Neuron (in vitro differentiated cells): ENCODE data around the gene FKRP.
"Not testable (repeated sequence)": the region's sequence is repeated elsewhere in the genome, so short reads cannot be mapped to it uniquely, and the experiment has no call there.

Source experiments
- H2AFZ ChIP-seq: one replicate; pipeline ENCODE4 v1.6.1; 2013; ENCODE audit warnings: low read depth, mild to moderate bottlenecking, inconsistent platforms, low read length, moderate library complexity
- H3K27me3 ChIP-seq: one replicate; pipeline ENCODE4 v1.6.1; 2013; ENCODE audit warnings: low read length; ENCODE audit not compliant: insufficient read depth
- H3K36me3 ChIP-seq: one replicate; pipeline ENCODE4 v1.6.1; 2013; ENCODE audit warnings: low read length; ENCODE audit not compliant: insufficient read depth
- H3K4me1 ChIP-seq: one replicate; pipeline ENCODE4 v1.6.1; 2013; ENCODE audit warnings: low read length; ENCODE audit not compliant: insufficient read depth
- H3K4me3 ChIP-seq: 2 replicates; pipeline ENCODE4 v1.5.1; 2013; ENCODE audit warnings: mild to moderate bottlenecking, low read length, moderate library complexity
- H3K9me3 ChIP-seq: one replicate; pipeline ENCODE4 v1.6.1; 2013; ENCODE audit warnings: low read length

Gene FKRP

GRCh38 chr19:46802152-46802551 is 56.3 kb downstream of the FKRP start:
- Histone ChIP-seq H3K27me3 (no peaks in the 10 kb centered on the region), H2AFZ (no peak overlapping the region), H3K4me3 (no peak overlapping the region), H3K36me3 (no peaks in the 10 kb centered on the region), H3K4me1 (no peaks in the 10 kb centered on the region), H3K9me3 (no peaks in the 10 kb centered on the region)

GRCh38 chr19:46803555-46803954 is 57.7 kb downstream of the FKRP start:
- Histone ChIP-seq H3K36me3 (no peaks in the 10 kb centered on the region), H3K9me3 (no peaks in the 10 kb centered on the region), H3K27me3 (no peaks in the 10 kb centered on the region), H3K4me3 (no peak overlapping the region), H2AFZ (no peak overlapping the region), H3K4me1 (no peaks in the 10 kb centered on the region)

- H3K27me3 ChIP-seq, H3K36me3 ChIP-seq, H2AFZ ChIP-seq: not testable (repeated sequence)
These were observed 58.6 kb downstream of the FKRP start for GRCh38 chr19:46804432-46804831.

GRCh38 chr19:46806656-46807055 is 60.8 kb downstream of the FKRP start:
- Histone ChIP-seq H3K27me3 (no peaks in the 10 kb centered on the region), H3K4me1 (no peaks in the 10 kb centered on the region), H3K4me3 (no peak overlapping the region), H2AFZ (no peak overlapping the region), H3K9me3 (no peaks in the 10 kb centered on the region), H3K36me3 (no peaks in the 10 kb centered on the region)

More at GRCh38 chr19:46804432-46804831, 58.6 kb downstream of the FKRP start:
- H3K4me3 ChIP-seq, H3K9me3 ChIP-seq, H3K4me1 ChIP-seq: not testable (repeated sequence)
